A549 (cell line): ENCODE results near the gene TNFSF8. TPM values are rescaled to one million over a fixed set of nuclear protein-coding genes. Genes with fewer than 3 reads are reported as not detected.

Experiments used
- ATAC-seq, 2 experiments: fragments of 200-7000 bp in 1 of 2; fragments of >200 bp in 1 of 2; cut with Nextera tagmentation in 1 of 2; cut with Tn5 transposase in 1 of 2; 3 replicates each; pipeline versions ENCODE4 v1.8.0 to v1.9.1; 2018 to 2020; ENCODE audit warnings: mild to moderate bottlenecking in 1 of 2, moderate library complexity in 1 of 2
- CTCF ChIA-PET: fragments of 300-600 bp; sonication (Branson Sonifier 250); formaldehyde crosslinking; extraction: SDS; loops from one replicate; lab custom pipeline; 2021; ENCODE audit warnings: antibody characterized with exemption, inconsistent platforms; lab: Yijun Ruan, JAX
- POLR2A ChIA-PET: fragments of 350-600 bp; formaldehyde crosslinking; extraction: SDS; loops from one replicate; lab custom pipeline; 2021; ENCODE audit warnings: antibody characterized with exemption, inconsistent platforms; lab: Yijun Ruan, JAX
- DNase-seq, 2 experiments: peaks; one replicate each; pipeline versions ENCODE4 v3.0.0 to v3.0.0-alpha.2; 2011 to 2016; ENCODE audit warnings: low read depth in 1 of 2, low spot score in 1 of 2
- FAIRE-seq: peaks from 2 replicates; lab custom pipeline; 2011; peaks lifted over from hg19 to GRCh38; lab: Jason Lieb, UNC
- H3K27ac ChIP-seq, 2 experiments: fragments of >200 bp; sonication (Bioruptor Twin); formaldehyde crosslinking; 3 replicates each; pipeline ENCODE4 v1.5.1; 2016 to 2017
- H3K4me1 ChIP-seq: fragments of >200 bp; sonication (Bioruptor Twin); formaldehyde crosslinking; 3 replicates; pipeline ENCODE4 v1.6.1; 2016
- H3K4me2 ChIP-seq: fragments of >200 bp; sonication (Bioruptor Twin); formaldehyde crosslinking; 3 replicates; pipeline ENCODE4 v1.6.1; 2016
- H3K4me3 ChIP-seq: fragments of >200 bp; sonication (Bioruptor Twin); formaldehyde crosslinking; 3 replicates; pipeline ENCODE4 v1.5.1; 2016
- H3K9me3 ChIP-seq: fragments of >200 bp; sonication (Bioruptor Twin); formaldehyde crosslinking; 3 replicates; pipeline ENCODE4 v1.6.1; 2016
- BHLHE40 ChIP-seq: IDR thresholded peaks from 2 replicates; pipeline ENCODE4 v1.6.1; 2012; ENCODE audit warnings: low read depth, low read length, inconsistent platforms
- CBX2 ChIP-seq: fragments of 200-600 bp; sonication (generic); IDR thresholded peaks from 2 replicates; pipeline ENCODE4 v1.6.1; 2016; ENCODE audit warnings: low read depth, mild to moderate bottlenecking, borderline replicate concordance
- CBX8 ChIP-seq: fragments of 200-600 bp; sonication (generic); IDR thresholded peaks from 2 replicates; pipeline ENCODE4 v1.6.1; 2016
- CHD2 ChIP-seq: fragments of 150-350 bp; IDR thresholded peaks from 2 replicates; pipeline ENCODE4 v1.6.1; 2014; ENCODE audit warnings: low read length; ENCODE audit not compliant: partially characterized antibody
- EHF ChIP-seq: fragments of 250-450 bp; sonication (Bioruptor Pico); IDR thresholded peaks from 2 replicates; pipeline ENCODE4 v1.5.0; 2020; ENCODE audit warnings: mild to moderate bottlenecking
- EP300 ChIP-seq, 2 experiments: fragments of >200 bp; sonication (Bioruptor Twin); formaldehyde crosslinking; IDR thresholded peaks; 2 replicates in 1 of 2; 3 replicates in 1 of 2; pipeline ENCODE4 v1.6.1; 2016 to 2017
- ESRRA ChIP-seq: fragments of 150-350 bp; IDR thresholded peaks from 2 replicates; pipeline ENCODE4 v1.6.1; 2014; ENCODE audit warnings: mild to moderate bottlenecking, low read length, borderline replicate concordance
- FOSB ChIP-seq: fragments of 250-450 bp; sonication (Bioruptor Pico); IDR thresholded peaks from 2 replicates; pipeline ENCODE4 v1.5.0; 2020; ENCODE audit warnings: mild to moderate bottlenecking, moderate library complexity
- FOXS1 ChIP-seq: fragments of 250-450 bp; sonication (Bioruptor Pico); IDR thresholded peaks from 2 replicates; pipeline ENCODE4 v1.5.0; 2020; ENCODE audit warnings: mild to moderate bottlenecking, moderate library complexity
- HEYL ChIP-seq: fragments of 250-450 bp; sonication (Bioruptor Pico); IDR thresholded peaks from 2 replicates; pipeline ENCODE4 v1.8.0; 2021; ENCODE audit warnings: mild to moderate bottlenecking, moderate library complexity
- JUN ChIP-seq, 2 experiments: fragments of >200 bp; sonication (Bioruptor Twin); formaldehyde crosslinking; IDR thresholded peaks; 2 replicates in 1 of 2; 3 replicates in 1 of 2; pipeline ENCODE4 v1.6.1; 2016 to 2017
- KDM5A ChIP-seq: fragments of 200-600 bp; sonication (generic); IDR thresholded peaks from 2 replicates; pipeline ENCODE4 v1.6.1; 2016; ENCODE audit warnings: antibody characterized with exemption, mild to moderate bottlenecking
- MAZ ChIP-seq: fragments of 150-350 bp; IDR thresholded peaks from 2 replicates; pipeline ENCODE4 v1.6.1; 2014; ENCODE audit warnings: antibody characterized with exemption, low read depth, low read length, borderline replicate concordance
- PHF8 ChIP-seq: fragments of 200-600 bp; sonication (generic); IDR thresholded peaks from 2 replicates; pipeline ENCODE4 v1.6.1; 2016; ENCODE audit warnings: low read depth, mild to moderate bottlenecking, antibody characterized with exemption, moderate library complexity, borderline replicate concordance
- POLR2A ChIP-seq: IDR thresholded peaks from 2 replicates; pipeline ENCODE4 v1.6.1; 2012; ENCODE audit warnings: mild to moderate bottlenecking, low read length
- POLR2AphosphoS2 ChIP-seq: conservative IDR thresholded peaks from 2 replicates; pipeline ENCODE4 v1.6.1; 2012; ENCODE audit warnings: low read length, improper control_type of control experiment, inconsistent platforms
- RCOR1 ChIP-seq: fragments of 150-350 bp; IDR thresholded peaks from 2 replicates; pipeline ENCODE4 v1.6.1; 2014; ENCODE audit warnings: antibody characterized with exemption, low read length, low read depth
- RFX5 ChIP-seq: fragments of 450-650 bp; IDR thresholded peaks from 2 replicates; pipeline ENCODE4 v1.7.1; 2014; ENCODE audit warnings: antibody characterized with exemption, mild to moderate bottlenecking, moderate library complexity
- SMC3 ChIP-seq: fragments of >200 bp; sonication (Bioruptor Twin); formaldehyde crosslinking; IDR thresholded peaks from 3 replicates; pipeline ENCODE4 v1.6.1; 2018; ENCODE audit warnings: inconsistent platforms
- TP53 ChIP-seq: fragments of 250-450 bp; sonication (Bioruptor Pico); IDR thresholded peaks from 2 replicates; pipeline ENCODE4 v1.5.0; 2021; ENCODE audit warnings: mild to moderate bottlenecking, moderate library complexity
- ZFP36 ChIP-seq: fragments of 450-650 bp; IDR thresholded peaks from 2 replicates; pipeline ENCODE4 v1.6.1; 2014; ENCODE audit warnings: borderline replicate concordance; ENCODE audit not compliant: partially characterized antibody
- WGBS: methylation state at CpG from one replicate; pipeline ENCODE4 v1.1.6; 2017; ENCODE audit errors: missing lambda C conversion rate; 5-methylcytosine and 5-hydroxymethylcytosine counted together
- polyA plus RNA-seq, 4 experiments: library from polyadenylated mRNA; depleted of rRNA in 3 of 4; stranded (reverse); fragments of >200 nt; fragmentation: RNase III in 1 of 4; extraction: RNeasy Plus Mini Kit Qiagen cat#74134 plus additional on column Dnase treatment in 1 of 4; gene quantifications; 2 replicates in 3 of 4; 3 replicates in 1 of 4; pipeline ENCODE4 v1.2.3, GENCODE V29; 2011 to 2017
- TF ChIP-seq, protein P1 (sequence below): fragments of 200-600 bp; sonication (generic); IDR thresholded peaks from 2 replicates; pipeline ENCODE4 v1.6.1; 2016; ENCODE audit warnings: antibody characterized with exemption, mild to moderate bottlenecking, moderate library complexity
- TF ChIP-seq, protein P2 (sequence below): IDR thresholded peaks from 2 replicates; pipeline ENCODE4 v1.6.1; 2012; ENCODE audit warnings: low read depth, borderline replicate concordance
- TF ChIP-seq, protein P3 (sequence below): fragments of >200 bp; sonication (Bioruptor Twin); formaldehyde crosslinking; IDR thresholded peaks from 3 replicates; pipeline ENCODE4 v1.5.1; 2016
- TF ChIP-seq, protein P4 (sequence below): fragments of >200 bp; sonication (Bioruptor Twin); formaldehyde crosslinking; IDR thresholded peaks from 3 replicates; pipeline ENCODE4 v1.6.1; 2016

The TNFSF8 gene
- polyA plus RNA-seq, 2 of the 4 experiments (the other 2 are of a cell fraction): not detected

DNA sequence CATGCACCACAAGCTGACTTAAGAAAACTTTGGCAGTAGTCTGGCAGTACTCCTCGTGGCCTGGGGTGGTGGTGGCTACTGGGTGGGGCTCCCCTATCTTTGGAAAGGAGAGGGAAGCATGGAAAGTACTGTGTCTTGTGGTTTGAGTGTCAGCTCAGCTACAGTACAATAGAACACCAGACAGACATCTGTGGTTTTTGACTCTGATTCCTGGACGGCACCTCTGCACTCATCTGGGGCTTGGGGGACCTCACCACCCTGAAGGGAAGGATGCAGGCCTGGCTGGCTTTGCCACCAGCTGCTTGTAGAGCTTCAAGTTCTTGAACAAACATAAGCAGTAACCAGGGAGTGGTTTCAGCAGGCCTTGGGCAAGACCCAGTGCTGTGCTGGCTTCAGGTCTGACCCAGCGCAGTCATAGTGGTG lies 40.6 kb downstream of the TNFSF8 start:
- WGBS: 78% methylated on average over 3 of the region's 3 CpGs
- ATAC-seq: peak in 1 of 2 experiments; percentile 21; a peak in 2 of 6 replicates
- no peak for DNase-seq

DNA sequence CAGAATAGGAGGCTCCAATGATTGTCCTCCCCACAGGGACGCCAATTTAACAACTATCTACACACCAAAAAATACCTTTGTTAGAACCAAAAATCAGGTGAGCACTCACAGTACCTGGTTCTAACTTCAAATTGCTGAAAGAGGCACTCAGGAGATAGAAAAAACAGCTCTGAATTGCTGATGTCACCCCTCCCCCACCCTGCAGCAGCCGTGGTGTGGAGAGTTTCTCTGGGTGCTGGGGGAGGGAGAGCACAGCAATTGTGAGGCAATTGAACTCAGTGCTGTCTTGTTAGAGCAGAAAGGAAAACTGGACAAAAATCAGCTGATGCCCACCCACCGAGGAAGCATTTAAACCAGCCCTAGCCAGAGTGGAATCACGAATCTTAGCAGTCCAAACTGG lies 41.8 kb downstream of the TNFSF8 start:
- 81% methylated on average over 4 of the region's 4 CpGs for WGBS
- CTCF ChIA-PET: interaction anchor here (1.3 to 5.1 kb wide), 4 partner anchors 11 to 208 kb away, joined by 3 to 28 read pairs (median 4); no protein-coding TSS in a partner anchor

More for the DNA sequence above, 40.6 kb downstream of the TNFSF8 start:
- Histone ChIP-seq H3K4me2 (no peak overlapping the region), H3K9me3 (peaks cover 3% of the 10 kb centered on the region; the same call in 1 of the 3 replicates), H3K27ac (peak overlapping the region; percentile 13 to 67; a peak in 4 of 6 replicates), H3K4me1 (peaks cover 57% of the 10 kb centered on the region), H3K4me3 (no peak overlapping the region)
- FAIRE-seq: no peak
- ChIA-PET POLR2A (no interaction called here), CTCF (interaction anchor here (1.0 to 5.1 kb wide), 6 partner anchors 10 to 209 kb away, joined by 3 to 28 read pairs (median 4); partner anchors contain the start of gene TEX48)
- TF ChIP-seq POLR2A (no peak), RFX5 (no peak), SMC3 (no peak), FOXS1 (no peak), EHF (CRISPR knock-in tag) (no peak), RCOR1 (no peak), ESRRA (no peak), EP300 (IDR thresholded peaks at IDR 0.05) (no peak), CBX8 (no peak), ZFP36 (no peak), BHLHE40 (no peak), PHF8 (no peak)

DNA sequence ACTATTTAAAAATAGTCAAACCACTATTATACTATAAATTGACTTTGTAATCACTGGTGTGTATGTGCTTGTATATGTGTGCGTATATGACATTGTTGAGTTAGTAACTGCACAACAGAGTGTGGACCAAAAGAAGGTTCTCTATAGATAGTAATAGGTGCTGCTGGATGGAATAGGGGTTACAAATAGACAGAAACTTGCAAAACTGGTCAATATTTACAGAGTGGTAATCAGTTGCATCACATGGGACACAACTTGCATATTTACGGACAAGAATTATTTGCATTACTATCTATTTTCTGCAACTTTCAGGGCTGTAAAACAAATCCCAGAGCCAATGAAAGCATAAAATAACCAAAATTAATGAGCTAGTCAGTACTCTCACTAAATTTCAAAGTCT lies 42.4 kb downstream of the TNFSF8 start:
- FAIRE-seq (no peak), DNase-seq (no peak), ATAC-seq (no peak)
- WGBS: 95% methylated on average over 2 of the region's 2 CpGs
- Histone ChIP-seq H3K9me3 (peaks cover 13% of the 10 kb centered on the region), H3K4me1 (peaks cover 46% of the 10 kb centered on the region), H3K27ac (no peak overlapping the region), H3K4me3 (no peak overlapping the region), H3K4me2 (no peak overlapping the region)
- POLR2A ChIA-PET: no interaction called here
- TF ChIP-seq BHLHE40: no peak
- TF ChIP-seq, protein P1, sequence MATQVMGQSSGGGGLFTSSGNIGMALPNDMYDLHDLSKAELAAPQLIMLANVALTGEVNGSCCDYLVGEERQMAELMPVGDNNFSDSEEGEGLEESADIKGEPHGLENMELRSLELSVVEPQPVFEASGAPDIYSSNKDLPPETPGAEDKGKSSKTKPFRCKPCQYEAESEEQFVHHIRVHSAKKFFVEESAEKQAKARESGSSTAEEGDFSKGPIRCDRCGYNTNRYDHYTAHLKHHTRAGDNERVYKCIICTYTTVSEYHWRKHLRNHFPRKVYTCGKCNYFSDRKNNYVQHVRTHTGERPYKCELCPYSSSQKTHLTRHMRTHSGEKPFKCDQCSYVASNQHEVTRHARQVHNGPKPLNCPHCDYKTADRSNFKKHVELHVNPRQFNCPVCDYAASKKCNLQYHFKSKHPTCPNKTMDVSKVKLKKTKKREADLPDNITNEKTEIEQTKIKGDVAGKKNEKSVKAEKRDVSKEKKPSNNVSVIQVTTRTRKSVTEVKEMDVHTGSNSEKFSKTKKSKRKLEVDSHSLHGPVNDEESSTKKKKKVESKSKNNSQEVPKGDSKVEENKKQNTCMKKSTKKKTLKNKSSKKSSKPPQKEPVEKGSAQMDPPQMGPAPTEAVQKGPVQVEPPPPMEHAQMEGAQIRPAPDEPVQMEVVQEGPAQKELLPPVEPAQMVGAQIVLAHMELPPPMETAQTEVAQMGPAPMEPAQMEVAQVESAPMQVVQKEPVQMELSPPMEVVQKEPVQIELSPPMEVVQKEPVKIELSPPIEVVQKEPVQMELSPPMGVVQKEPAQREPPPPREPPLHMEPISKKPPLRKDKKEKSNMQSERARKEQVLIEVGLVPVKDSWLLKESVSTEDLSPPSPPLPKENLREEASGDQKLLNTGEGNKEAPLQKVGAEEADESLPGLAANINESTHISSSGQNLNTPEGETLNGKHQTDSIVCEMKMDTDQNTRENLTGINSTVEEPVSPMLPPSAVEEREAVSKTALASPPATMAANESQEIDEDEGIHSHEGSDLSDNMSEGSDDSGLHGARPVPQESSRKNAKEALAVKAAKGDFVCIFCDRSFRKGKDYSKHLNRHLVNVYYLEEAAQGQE: no peak
- TF ChIP-seq, protein P2, sequence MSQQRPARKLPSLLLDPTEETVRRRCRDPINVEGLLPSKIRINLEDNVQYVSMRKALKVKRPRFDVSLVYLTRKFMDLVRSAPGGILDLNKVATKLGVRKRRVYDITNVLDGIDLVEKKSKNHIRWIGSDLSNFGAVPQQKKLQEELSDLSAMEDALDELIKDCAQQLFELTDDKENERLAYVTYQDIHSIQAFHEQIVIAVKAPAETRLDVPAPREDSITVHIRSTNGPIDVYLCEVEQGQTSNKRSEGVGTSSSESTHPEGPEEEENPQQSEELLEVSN: no peak
- CTCF ChIA-PET: interaction anchor here (1.4 to 5.1 kb wide), 2 partner anchors 20 to 23 kb away, joined by 4 to 28 read pairs; no protein-coding TSS in a partner anchor

More for the DNA sequence above, 41.8 kb downstream of the TNFSF8 start:
- Histone ChIP-seq H3K4me1 (peaks cover 53% of the 10 kb centered on the region), H3K9me3 (peaks cover 7% of the 10 kb centered on the region), H3K4me2 (no peak overlapping the region), H3K4me3 (no peak overlapping the region), H3K27ac (peak overlapping the region in 1 of 2 experiments; percentile 67; a peak in 3 of 6 replicates)
- no peak for FAIRE-seq
- DNase-seq: no peak
- ATAC-seq: no peak
- POLR2A ChIA-PET: no interaction called here
- TF ChIP-seq CBX2 (no peak), HEYL (CRISPR knock-in tag) (no peak), POLR2A (no peak), FOSB (CRISPR knock-in tag) (no peak), KDM5A (no peak), CHD2 (no peak), ZFP36 (no peak), FOXS1 (no peak), TP53 (CRISPR knock-in tag) (no peak), RCOR1 (no peak), POLR2AphosphoS2 (no peak), MAZ (no peak), JUN (IDR thresholded peaks at IDR 0.05) (no peak)
- TF ChIP-seq, protein P3, sequence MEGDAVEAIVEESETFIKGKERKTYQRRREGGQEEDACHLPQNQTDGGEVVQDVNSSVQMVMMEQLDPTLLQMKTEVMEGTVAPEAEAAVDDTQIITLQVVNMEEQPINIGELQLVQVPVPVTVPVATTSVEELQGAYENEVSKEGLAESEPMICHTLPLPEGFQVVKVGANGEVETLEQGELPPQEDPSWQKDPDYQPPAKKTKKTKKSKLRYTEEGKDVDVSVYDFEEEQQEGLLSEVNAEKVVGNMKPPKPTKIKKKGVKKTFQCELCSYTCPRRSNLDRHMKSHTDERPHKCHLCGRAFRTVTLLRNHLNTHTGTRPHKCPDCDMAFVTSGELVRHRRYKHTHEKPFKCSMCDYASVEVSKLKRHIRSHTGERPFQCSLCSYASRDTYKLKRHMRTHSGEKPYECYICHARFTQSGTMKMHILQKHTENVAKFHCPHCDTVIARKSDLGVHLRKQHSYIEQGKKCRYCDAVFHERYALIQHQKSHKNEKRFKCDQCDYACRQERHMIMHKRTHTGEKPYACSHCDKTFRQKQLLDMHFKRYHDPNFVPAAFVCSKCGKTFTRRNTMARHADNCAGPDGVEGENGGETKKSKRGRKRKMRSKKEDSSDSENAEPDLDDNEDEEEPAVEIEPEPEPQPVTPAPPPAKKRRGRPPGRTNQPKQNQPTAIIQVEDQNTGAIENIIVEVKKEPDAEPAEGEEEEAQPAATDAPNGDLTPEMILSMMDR: no peak
- TF ChIP-seq, protein P4, sequence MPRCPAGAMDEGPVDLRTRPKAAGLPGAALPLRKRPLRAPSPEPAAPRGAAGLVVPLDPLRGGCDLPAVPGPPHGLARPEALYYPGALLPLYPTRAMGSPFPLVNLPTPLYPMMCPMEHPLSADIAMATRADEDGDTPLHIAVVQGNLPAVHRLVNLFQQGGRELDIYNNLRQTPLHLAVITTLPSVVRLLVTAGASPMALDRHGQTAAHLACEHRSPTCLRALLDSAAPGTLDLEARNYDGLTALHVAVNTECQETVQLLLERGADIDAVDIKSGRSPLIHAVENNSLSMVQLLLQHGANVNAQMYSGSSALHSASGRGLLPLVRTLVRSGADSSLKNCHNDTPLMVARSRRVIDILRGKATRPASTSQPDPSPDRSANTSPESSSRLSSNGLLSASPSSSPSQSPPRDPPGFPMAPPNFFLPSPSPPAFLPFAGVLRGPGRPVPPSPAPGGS: no peak
